Sigmoid colon (tissue), 4 donors: Measurements from ENCODE around the gene UST.

Experiments
- CTCF ChIP-seq, 4 experiments: fragments of 450-650 bp in 3 of 4; fragments of 200-600 bp in 1 of 4; IDR thresholded peaks; one replicate each; pipeline ENCODE4 v1.5.1; 2016 to 2019; ENCODE audit warnings: antibody characterized with exemption in 4 of 4, mild to moderate bottlenecking in 3 of 4, moderate library complexity in 2 of 4
- EP300 ChIP-seq, 4 donors: sonication (generic); formaldehyde crosslinking; IDR thresholded peaks; one replicate each; pipeline ENCODE4 v1.6.1; 2017; ENCODE audit warnings: antibody characterized with exemption in 4 of 4
- POLR2A ChIP-seq, 2 donors: fragments of 450-650 bp; IDR thresholded peaks; one replicate each; pipeline ENCODE4 v1.6.1; 2016; ENCODE audit warnings: antibody characterized with exemption in 2 of 2, mild to moderate bottlenecking in 2 of 2, moderate library complexity in 2 of 2
- POLR2AphosphoS5 ChIP-seq, 4 donors: sonication (generic); formaldehyde crosslinking; IDR thresholded peaks; one replicate each; pipeline ENCODE4 v1.6.1; 2017; ENCODE audit warnings: antibody characterized with exemption in 4 of 4

GRCh38 chr6:148971031-148971927 is 224.4 kb downstream of the UST start:
- TF ChIP-seq POLR2A (IDR thresholded peaks at IDR 0.05) = no peak
- no peak for TF ChIP-seq CTCF (IDR thresholded peaks at IDR 0.05)
- no peak for TF ChIP-seq EP300 (IDR thresholded peaks at IDR 0.05)
- TF ChIP-seq POLR2AphosphoS5 (IDR thresholded peaks at IDR 0.05) = no peak
